Sigmoid colon (tissue), 4 donors: ENCODE data around the gene NUFIP2.
A peak's percentile ranks its signal among the peaks of the same experiment; 100 is the strongest.

Source experiments
- POLR2A ChIP-seq, 2 donors: fragments of 450-650 bp; IDR thresholded peaks; one replicate each; pipeline ENCODE4 v1.6.1; 2016; ENCODE audit warnings: antibody characterized with exemption in 2 of 2, mild to moderate bottlenecking in 2 of 2, moderate library complexity in 2 of 2
- POLR2AphosphoS5 ChIP-seq, 4 donors: sonication (generic); formaldehyde crosslinking; IDR thresholded peaks; one replicate each; pipeline ENCODE4 v1.6.1; 2017; ENCODE audit warnings: antibody characterized with exemption in 4 of 4
- TF ChIP-seq, protein P1 (sequence below), 4 experiments: fragments of 450-650 bp in 3 of 4; fragments of 200-600 bp in 1 of 4; IDR thresholded peaks; one replicate each; pipeline ENCODE4 v1.5.1; 2016 to 2019; ENCODE audit warnings: antibody characterized with exemption in 4 of 4, mild to moderate bottlenecking in 3 of 4, moderate library complexity in 2 of 4

GRCh38 chr17:29256735-29257466 is 37.0 kb downstream of the NUFIP2 start:
- peak in 1 of 4 donors; percentile 24 for TF ChIP-seq POLR2AphosphoS5 (IDR thresholded peaks at IDR 0.05)
- TF ChIP-seq POLR2A (IDR thresholded peaks at IDR 0.05): no peak
- TF ChIP-seq, protein P1, sequence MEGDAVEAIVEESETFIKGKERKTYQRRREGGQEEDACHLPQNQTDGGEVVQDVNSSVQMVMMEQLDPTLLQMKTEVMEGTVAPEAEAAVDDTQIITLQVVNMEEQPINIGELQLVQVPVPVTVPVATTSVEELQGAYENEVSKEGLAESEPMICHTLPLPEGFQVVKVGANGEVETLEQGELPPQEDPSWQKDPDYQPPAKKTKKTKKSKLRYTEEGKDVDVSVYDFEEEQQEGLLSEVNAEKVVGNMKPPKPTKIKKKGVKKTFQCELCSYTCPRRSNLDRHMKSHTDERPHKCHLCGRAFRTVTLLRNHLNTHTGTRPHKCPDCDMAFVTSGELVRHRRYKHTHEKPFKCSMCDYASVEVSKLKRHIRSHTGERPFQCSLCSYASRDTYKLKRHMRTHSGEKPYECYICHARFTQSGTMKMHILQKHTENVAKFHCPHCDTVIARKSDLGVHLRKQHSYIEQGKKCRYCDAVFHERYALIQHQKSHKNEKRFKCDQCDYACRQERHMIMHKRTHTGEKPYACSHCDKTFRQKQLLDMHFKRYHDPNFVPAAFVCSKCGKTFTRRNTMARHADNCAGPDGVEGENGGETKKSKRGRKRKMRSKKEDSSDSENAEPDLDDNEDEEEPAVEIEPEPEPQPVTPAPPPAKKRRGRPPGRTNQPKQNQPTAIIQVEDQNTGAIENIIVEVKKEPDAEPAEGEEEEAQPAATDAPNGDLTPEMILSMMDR (IDR thresholded peaks at IDR 0.05): no peak
